Activated naive CD8-positive, alpha-beta T cell treated with anti-CD3 and anti-CD28 coated beads, Interleukin-2, amount 50 U/mL, for 24 hours (primary cell): Measurements from ENCODE around the gene CDK4.
"Not testable (repeated sequence)": the region's sequence is repeated elsewhere in the genome, so short reads cannot be mapped to it uniquely, and the experiment has no call there.

ENCODE experiments used
- ATAC-seq: fragments of 150-1000 bp; cut with Tn5 transposase; one replicate; pipeline ENCODE4 v1.10.0; 2021
- DNase-seq: peaks from one replicate; pipeline ENCODE4 v3.0.0; 2021
- H3K27ac Mint-ChIP-seq: one replicate; pipeline ENCODE4 v1.8.0; 2021; ENCODE audit warnings: mild to moderate bottlenecking, mixed read lengths
- H3K27me3 Mint-ChIP-seq: one replicate; pipeline ENCODE4 v1.8.0; 2021; ENCODE audit warnings: mixed read lengths
- H3K36me3 Mint-ChIP-seq: one replicate; pipeline ENCODE4 v1.8.0; 2021; ENCODE audit warnings: low read depth, mixed read lengths
- H3K4me1 Mint-ChIP-seq: one replicate; pipeline ENCODE4 v1.8.0; 2021; ENCODE audit warnings: mixed read lengths
- H3K4me3 Mint-ChIP-seq: one replicate; pipeline ENCODE4 v1.8.0; 2021; ENCODE audit warnings: mild to moderate bottlenecking, moderate library complexity, mixed read lengths
- H3K9me3 Mint-ChIP-seq: one replicate; pipeline ENCODE4 v1.8.0; 2021; ENCODE audit warnings: mixed read lengths

Gene CDK4

GRCh38 chr12:57724936-57725740 lies 27.0 kb downstream of the CDK4 start:
- Mint-ChIP-seq H3K27me3 (no peaks in the 10 kb centered on the region), H3K36me3 (peaks cover 11% of the 10 kb centered on the region), H3K4me3 (no peak overlapping the region), H3K27ac (no peak overlapping the region), H3K9me3 (no peaks in the 10 kb centered on the region), H3K4me1 (no peaks in the 10 kb centered on the region)
- ATAC-seq = no peak
- DNase-seq = no peak

DNA sequence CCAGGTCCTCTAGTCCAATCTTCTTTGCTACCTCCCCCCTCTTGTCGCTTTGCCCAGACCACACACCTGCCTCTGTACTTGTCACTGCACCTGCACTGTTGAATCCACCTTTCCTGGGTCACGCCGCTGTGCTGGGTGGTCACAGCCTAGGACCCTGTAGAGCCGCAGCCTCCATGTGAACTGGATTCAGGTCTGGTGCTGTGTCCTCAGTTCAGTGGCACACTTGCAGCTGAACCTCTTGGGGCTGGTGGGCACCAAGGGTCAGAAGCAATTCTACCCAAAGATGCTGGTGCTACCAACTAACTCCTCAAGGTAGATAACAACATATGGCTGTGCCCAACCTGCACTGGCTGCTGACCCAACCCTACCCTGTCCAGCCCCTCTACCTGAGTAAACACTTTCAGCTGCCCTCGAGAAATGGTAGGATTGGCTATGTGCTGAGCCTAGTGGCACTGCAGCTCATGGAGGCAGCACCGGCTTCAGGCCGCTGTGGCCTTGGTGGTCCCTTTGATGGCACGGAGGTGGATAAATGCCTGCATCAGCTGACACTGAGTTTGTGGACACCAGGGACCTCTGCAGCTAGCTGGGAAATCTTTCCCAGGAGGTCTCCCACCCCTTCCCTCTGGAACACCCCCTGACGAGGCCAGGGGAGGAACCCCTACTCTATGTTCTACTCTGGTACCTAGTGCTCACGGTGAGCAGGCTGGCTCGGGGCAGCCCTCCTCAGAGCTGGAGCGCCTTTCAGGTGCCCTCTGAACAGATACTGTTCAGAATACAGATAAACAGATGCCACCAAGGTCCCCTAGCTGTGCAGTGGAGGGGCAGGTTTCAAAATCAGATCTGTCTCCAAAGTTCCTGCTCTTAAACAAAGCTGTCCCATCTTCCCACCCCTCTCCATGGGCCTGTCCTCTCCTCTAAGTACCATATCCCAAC lies 27.8 kb downstream of the CDK4 start:
- peaks cover 13% of the 10 kb centered on the region for H3K36me3 Mint-ChIP-seq
- ATAC-seq (no peak), DNase-seq (no peak)
- no peaks in the 10 kb centered on the region for H3K4me1 Mint-ChIP-seq
- H3K4me3 Mint-ChIP-seq = no peak overlapping the region
- no peaks in the 10 kb centered on the region for H3K27me3 Mint-ChIP-seq
- no peaks in the 10 kb centered on the region for H3K9me3 Mint-ChIP-seq
- no peak overlapping the region for H3K27ac Mint-ChIP-seq

DNA sequence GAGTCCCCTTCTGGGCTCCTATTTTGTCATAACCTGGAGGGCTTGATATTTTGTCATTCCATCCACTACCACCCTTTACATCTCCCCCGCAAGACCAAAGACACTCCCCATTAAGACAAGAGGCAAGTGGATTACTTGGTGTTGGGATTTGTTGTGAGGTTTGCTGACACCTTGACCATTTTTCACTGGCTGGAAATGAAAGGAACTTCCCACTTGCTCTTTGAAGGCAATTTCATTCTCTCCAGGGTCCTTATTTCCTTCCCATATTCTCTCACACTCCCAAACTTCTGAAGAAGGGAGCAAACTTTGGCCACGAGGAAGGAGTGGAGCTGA lies 28.5 kb downstream of the CDK4 start:
- ATAC-seq = no peak
- peaks cover 17% of the 10 kb centered on the region for H3K36me3 Mint-ChIP-seq
- H3K4me1 Mint-ChIP-seq = no peaks in the 10 kb centered on the region
- H3K27me3 Mint-ChIP-seq = no peaks in the 10 kb centered on the region
- no peak overlapping the region for H3K27ac Mint-ChIP-seq
- H3K4me3 Mint-ChIP-seq = no peak overlapping the region
- H3K9me3 Mint-ChIP-seq = no peaks in the 10 kb centered on the region
- no peak for DNase-seq

DNA sequence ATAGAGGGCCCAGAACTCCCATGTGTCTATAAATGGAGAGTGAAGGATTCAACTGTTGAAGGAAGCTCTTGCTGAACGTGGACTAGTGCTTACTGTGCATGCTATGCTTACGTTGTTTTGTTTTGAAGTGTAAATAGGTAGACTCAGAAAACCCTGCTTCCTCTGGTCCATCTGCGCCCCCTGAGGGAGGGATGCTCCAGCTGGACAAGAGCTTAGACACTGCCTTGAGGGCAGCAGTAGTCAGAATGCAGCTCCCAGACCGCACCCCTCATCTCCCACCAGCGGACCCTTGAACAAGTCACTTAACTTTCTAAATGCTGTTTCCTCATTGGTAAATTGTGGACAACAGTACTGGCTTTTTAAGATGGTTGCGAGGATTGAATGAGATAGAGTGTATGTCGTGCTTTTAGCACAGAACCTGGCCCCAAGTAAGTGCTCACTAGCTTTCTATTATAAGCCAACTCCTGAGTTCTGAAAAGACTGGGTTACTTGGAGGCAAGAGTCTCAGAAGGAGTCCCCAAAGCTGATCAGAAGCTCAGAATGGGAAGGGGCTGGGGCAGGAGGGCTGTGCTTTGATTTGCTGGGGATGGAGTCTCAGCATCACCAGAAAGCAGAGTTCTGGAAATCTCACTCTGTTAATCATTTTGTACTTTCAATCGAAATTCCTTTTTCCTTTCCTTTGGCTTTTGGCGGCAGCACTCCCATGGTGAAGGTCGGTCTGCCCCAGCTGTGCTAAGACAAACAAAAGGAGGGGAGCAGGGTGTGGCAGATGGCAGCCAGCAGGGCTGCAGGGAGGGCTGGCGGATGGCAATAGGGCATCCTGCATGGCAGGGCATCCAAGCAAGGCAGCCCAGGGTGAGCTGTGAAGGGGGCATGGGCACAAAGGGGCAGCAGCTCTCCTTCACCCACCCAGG lies 29.1 kb downstream of the CDK4 start:
- Mint-ChIP-seq H3K4me1 (no peaks in the 10 kb centered on the region), H3K27ac (no peak overlapping the region), H3K9me3 (no peaks in the 10 kb centered on the region), H3K36me3 (peaks cover 18% of the 10 kb centered on the region), H3K4me3 (no peak overlapping the region), H3K27me3 (no peaks in the 10 kb centered on the region)
- no peak for DNase-seq
- no peak for ATAC-seq

DNA sequence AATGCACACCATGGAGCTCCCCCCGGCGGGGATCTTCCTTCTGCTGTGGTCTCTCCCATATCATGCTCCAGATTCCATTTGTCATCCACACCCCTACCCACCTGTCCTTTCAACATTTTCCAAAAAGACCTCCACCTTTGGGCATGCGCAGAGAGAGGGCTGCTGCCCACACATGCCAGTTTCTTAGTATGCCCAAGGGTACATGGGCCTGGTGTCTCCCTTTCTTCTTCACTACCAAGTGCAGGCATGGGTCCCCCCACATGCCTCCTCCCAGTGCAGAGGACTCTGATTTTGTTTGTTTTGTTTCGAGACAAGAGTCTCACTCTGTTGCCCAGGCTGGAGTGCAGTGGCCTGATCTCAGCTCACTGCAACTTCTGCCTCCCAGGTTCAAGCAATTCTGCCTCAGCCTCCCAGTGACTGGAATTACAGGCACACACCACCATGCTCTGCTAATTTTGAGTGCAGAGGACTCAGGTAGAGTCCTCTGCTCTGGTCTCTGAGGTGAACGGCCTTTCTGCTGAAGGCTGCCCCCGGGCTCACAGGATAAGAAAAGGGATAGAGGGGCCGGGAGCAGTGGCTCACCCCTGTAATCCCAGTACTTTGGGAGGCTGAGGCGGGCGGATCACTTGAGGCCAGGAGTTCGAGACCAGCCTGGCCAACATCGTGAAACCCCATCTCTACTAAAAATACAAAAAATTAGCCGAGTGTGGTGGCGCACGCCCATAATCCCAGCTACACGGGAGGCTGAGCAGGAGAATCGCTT lies 30.1 kb downstream of the CDK4 start:
- not testable (repeated sequence) for H3K4me1 Mint-ChIP-seq, ATAC-seq, H3K4me3 Mint-ChIP-seq, H3K27ac Mint-ChIP-seq, DNase-seq, H3K27me3 Mint-ChIP-seq, H3K9me3 Mint-ChIP-seq
- peaks cover 20% of the 10 kb centered on the region for H3K36me3 Mint-ChIP-seq

DNA sequence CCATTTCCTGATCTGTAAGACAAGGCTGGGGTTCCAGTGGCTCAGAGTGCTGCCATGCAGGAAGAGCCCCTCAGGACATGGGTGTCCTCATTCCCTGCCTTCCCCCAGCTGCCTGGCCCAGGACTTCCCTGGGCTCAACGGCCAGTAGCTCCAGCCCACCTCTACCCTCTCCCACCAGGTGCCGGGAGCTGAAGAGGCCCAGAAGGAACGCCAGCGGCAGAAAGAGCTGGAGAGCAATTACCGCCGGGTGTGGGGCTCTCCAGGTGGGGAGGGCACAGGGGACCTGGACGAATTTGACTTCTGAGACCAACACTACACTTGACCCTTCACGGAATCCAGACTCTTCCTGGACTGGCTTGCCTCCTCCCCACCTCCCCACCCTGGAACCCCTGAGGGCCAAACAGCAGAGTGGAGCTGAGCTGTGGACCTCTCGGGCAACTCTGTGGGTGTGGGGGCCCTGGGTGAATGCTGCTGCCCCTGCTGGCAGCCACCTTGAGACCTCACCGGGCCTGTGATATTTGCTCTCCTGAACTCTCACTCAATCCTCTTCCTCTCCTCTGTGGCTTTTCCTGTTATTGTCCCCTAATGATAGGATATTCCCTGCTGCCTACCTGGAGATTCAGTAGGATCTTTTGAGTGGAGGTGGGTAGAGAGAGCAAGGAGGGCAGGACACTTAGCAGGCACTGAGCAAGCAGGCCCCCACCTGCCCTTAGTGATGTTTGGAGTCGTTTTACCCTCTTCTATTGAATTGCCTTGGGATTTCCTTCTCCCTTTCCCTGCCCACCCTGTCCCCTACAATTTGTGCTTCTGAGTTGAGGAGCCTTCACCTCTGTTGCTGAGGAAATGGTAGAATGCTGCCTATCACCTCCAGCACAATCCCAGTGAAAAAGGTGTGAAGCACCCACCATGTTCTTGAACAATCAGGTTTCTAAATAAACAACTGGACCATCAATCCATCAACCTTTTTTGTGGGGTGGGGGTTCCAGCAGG lies 31.2 kb downstream of the CDK4 start:
- Mint-ChIP-seq H3K36me3 (peaks cover 19% of the 10 kb centered on the region), H3K27ac (no peak overlapping the region), H3K4me3 (no peak overlapping the region), H3K4me1 (no peaks in the 10 kb centered on the region), H3K27me3 (no peaks in the 10 kb centered on the region), H3K9me3 (no peaks in the 10 kb centered on the region)
- DNase-seq = no peak
- no peak for ATAC-seq

DNA sequence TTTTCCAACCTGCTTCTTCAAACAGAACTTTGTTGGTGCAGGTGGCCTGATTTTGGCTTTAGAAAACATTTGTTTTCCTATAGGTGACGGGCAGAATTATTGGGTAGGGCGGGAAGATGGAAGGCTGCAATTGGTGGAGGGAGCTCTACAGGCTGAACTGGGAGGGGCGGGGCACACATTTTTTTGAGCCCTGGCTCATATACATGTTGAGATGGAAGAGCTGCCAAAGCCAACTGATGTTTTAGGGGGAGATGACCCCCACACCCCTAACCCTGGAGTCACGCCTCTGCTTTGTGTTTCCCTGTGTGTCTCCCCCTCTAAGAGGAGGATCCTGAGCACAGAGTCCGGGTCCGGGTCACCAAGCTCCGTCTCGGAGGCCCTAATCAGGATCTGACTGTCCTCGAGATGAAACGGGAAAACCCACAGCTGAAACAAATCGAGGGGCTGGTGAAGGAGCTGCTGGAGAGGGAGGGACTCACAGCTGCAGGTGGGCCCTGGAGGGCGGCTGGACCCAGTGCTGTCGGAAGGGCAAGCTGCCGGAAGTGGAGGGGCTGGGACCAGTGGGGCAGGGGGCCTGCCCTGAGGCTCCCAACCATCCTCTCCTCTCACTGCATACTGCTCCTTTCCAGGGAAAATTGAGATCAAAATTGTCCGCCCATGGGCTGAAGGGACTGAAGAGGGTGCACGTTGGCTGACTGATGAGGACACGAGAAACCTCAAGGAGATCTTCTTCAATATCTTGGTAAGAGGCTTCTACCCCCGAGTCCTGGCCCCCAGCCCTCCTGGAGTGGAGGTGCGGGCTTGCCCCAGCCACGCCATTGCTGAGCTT lies 32.1 kb downstream of the CDK4 start:
- no peaks in the 10 kb centered on the region for H3K4me1 Mint-ChIP-seq
- peaks cover 19% of the 10 kb centered on the region for H3K36me3 Mint-ChIP-seq
- H3K9me3 Mint-ChIP-seq = no peaks in the 10 kb centered on the region
- H3K27ac Mint-ChIP-seq = no peak overlapping the region
- H3K27me3 Mint-ChIP-seq = no peaks in the 10 kb centered on the region
- ATAC-seq = no peak
- H3K4me3 Mint-ChIP-seq = no peak overlapping the region
- DNase-seq = no peak

DNA sequence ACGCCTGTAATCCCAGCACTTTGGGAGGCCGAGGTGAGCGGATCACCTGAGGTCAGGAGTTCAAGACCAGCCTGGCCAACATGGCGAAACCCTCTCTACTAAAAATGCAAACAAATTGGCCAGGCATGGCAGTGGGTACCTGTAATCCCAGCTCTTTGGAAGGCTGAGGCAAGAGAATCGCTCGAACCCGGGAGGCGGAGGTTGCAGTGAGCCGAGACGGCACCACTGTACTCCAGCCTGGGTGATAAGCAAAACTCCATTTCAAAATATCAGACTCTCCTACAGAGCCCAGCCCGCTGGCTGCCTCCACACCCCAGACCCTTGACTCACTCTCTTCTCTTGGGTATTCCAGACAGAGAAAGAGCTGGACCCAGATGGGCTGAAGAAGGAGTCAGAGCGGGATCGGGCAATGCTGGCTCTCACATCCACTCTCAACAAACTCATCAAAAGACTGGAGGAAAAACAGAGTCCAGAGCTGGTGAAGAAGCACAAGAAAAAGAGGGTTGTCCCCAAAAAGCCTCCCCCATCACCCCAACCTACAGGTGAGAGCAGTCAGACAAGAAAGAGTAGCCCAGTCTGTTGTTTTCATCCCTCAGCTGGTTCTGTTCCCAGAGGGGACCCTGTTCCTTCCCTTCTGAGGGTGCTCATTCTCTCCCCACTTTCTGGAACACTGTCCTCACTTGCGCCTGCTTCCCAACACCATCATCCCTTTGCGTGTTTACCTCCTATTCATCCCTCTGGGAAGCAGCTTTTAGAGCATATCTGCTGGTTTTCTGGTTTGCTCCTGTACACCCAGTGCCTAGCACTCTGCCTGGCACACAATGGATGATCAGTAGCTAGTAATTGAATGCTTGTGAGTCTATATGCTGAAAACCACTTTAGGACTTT lies 33.2 kb downstream of the CDK4 start:
- H3K27me3 Mint-ChIP-seq = no peaks in the 10 kb centered on the region
- no peak overlapping the region for H3K27ac Mint-ChIP-seq
- peaks cover 19% of the 10 kb centered on the region for H3K36me3 Mint-ChIP-seq
- no peak for DNase-seq
- no peak overlapping the region for H3K4me3 Mint-ChIP-seq
- ATAC-seq = no peak
- H3K4me1 Mint-ChIP-seq = no peaks in the 10 kb centered on the region
- H3K9me3 Mint-ChIP-seq = no peaks in the 10 kb centered on the region

DNA sequence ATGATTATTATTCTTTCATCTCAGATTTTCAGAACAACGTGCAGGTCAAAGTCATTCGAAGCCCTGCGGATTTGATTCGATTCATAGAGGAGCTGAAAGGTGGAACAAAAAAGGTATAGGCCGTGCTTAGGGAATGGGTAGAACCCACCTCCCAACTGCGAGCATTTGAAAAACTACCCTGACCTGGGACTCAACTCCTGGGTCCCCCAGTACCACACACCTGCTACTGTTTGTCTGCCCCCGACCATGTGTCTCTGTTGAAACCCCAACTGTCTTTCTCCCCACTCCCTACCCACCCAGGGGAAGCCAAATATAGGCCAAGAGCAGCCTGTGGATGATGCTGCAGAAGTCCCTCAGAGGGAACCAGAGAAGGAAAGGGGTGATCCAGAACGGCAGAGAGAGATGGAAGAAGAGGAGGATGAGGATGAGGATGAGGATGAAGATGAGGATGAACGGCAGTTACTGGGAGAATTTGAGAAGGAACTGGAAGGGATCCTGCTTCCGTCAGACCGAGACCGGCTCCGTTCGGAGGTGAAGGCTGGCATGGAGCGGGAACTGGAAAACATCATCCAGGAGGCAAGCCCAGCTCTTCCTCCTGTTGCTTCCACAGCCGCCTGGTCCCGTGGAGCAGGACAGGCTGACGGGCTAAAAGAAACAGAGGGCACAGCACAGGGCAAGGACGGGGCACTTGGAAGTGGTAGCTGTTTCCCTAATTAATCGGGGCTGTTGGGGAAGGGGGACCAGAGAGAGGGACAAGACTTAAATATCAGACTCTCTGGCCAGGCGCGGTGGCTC lies 34.1 kb downstream of the CDK4 start:
- H3K27me3 Mint-ChIP-seq = no peaks in the 10 kb centered on the region
- no peak overlapping the region for H3K27ac Mint-ChIP-seq
- H3K36me3 Mint-ChIP-seq = peaks cover 19% of the 10 kb centered on the region

GRCh38 chr12:57717131-57717530 lies 35.0 kb downstream of the CDK4 start:
- no peak overlapping the region for H3K27ac Mint-ChIP-seq
- H3K4me3 Mint-ChIP-seq = no peak overlapping the region
- no peaks in the 10 kb centered on the region for H3K27me3 Mint-ChIP-seq
- DNase-seq (no peak), ATAC-seq (no peak)
- peaks cover 20% of the 10 kb centered on the region for H3K36me3 Mint-ChIP-seq
- no peaks in the 10 kb centered on the region for H3K4me1 Mint-ChIP-seq
- H3K9me3 Mint-ChIP-seq = no peaks in the 10 kb centered on the region

More for the DNA sequence above, 34.1 kb downstream of the CDK4 start:
- no peaks in the 10 kb centered on the region for H3K9me3 Mint-ChIP-seq
- H3K4me1 Mint-ChIP-seq = no peaks in the 10 kb centered on the region
- ATAC-seq (no peak), DNase-seq (no peak)
- no peak overlapping the region for H3K4me3 Mint-ChIP-seq

GRCh38 chr12:57716305-57716704 lies 35.8 kb downstream of the CDK4 start:
- no peaks in the 10 kb centered on the region for H3K4me1 Mint-ChIP-seq
- no peak for ATAC-seq
- no peaks in the 10 kb centered on the region for H3K27me3 Mint-ChIP-seq
- H3K4me3 Mint-ChIP-seq = no peak overlapping the region
- DNase-seq = no peak
- no peaks in the 10 kb centered on the region for H3K9me3 Mint-ChIP-seq
- H3K36me3 Mint-ChIP-seq = peaks cover 26% of the 10 kb centered on the region
- no peak overlapping the region for H3K27ac Mint-ChIP-seq
